Measurements from ENCODE around the gene PDZD4. TPM values are rescaled to one million over a fixed set of nuclear protein-coding genes. Genes with fewer than 3 reads are reported as not detected.

PDZD4 gene
- total RNA-seq, 1 donor from 2014 or later = 1.8 TPM

DNA sequence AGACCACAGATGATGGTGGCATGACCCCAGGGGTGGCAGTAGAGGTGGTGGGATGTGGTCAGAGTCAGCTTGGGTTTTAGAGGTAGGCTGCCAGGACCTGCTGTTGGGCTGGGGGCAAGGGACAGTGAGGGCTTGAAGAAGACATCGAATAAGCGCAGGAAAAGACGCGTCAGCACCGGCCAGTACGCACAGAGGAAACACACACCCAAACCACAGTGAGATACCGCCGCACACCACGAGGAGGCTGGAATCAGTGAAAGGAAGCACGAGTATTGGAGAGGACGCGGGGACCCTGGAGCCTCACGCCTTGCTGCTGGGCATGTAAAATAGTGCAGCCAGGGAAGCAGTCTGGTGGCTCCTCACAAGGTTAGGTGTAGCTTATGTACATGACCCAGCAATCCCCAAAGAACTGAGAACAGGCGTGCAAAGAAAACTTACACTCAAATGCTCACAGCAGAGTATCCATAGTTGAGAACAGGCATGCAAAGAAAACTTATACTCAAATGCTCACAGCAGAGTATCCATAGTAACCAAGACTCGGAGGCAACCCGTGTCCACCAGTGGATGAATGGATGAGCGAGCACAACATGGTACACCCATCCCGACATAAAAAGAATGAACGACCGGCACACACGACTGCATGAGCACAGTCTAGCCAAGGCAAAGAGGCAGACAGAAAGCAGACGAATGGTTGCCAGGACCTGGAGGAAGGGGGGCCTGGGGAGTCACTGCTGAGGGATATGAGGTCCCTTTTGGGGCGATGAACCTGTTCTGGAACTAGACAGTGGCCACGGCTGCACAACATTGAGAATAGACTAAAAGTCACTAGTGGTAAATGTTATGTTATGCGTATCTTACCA is 13.3 kb downstream of the PDZD4 start:
- Histone ChIP-seq H3K4me3 (ENCODE audit: low read depth, low read length) (no peak overlapping the region), H3K36me3 (ENCODE audit: control insufficient read depth, insufficient read depth, low read length) (no peaks in the 10 kb centered on the region), H3K27me3 (ENCODE audit: control insufficient read depth, insufficient read depth, low read length) (peaks cover 11% of the 10 kb centered on the region)
- TF ChIP-seq, protein P1, sequence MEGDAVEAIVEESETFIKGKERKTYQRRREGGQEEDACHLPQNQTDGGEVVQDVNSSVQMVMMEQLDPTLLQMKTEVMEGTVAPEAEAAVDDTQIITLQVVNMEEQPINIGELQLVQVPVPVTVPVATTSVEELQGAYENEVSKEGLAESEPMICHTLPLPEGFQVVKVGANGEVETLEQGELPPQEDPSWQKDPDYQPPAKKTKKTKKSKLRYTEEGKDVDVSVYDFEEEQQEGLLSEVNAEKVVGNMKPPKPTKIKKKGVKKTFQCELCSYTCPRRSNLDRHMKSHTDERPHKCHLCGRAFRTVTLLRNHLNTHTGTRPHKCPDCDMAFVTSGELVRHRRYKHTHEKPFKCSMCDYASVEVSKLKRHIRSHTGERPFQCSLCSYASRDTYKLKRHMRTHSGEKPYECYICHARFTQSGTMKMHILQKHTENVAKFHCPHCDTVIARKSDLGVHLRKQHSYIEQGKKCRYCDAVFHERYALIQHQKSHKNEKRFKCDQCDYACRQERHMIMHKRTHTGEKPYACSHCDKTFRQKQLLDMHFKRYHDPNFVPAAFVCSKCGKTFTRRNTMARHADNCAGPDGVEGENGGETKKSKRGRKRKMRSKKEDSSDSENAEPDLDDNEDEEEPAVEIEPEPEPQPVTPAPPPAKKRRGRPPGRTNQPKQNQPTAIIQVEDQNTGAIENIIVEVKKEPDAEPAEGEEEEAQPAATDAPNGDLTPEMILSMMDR (IDR thresholded peaks at IDR 0.05; ENCODE audit: insufficient read depth, low read length, poor library complexity, severe bottlenecking) = no peak
- no peak for DNase-seq (ENCODE audit: low read depth)

DNA sequence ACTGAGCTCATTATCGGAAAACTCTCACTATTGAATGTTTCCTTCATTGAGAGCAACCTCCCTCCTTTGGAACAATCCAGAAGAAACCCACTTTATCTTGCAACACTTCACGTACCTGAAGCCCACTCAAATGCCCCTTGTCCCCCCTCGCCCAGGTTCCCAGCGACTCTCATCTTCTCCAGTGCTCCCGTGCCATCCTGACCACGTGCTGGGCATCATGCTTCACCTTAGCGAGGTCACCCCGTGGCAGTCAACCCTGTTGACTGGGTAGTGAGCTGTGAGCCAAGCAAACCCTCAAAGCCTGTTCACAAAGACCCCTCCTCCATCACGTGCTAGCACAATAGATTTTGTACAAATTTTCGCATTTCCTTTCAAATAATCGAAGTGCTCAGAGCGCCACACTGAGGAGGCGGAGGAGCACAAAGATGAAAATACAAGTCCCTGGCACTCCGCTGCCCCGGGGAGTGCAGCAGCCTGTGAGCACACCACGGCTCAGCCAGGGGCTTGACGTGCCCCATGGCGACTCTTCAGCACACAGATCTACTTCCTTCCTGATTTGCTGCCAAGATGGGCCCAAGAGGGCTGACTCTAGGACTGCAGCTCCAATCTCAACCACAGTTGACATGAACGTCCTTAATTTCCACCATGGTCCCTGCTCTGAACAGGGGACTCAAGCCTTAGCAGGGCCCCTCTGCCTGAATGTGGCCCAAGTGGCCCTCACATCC is 15.6 kb downstream of the PDZD4 start:
- peaks cover 11% of the 10 kb centered on the region for H3K27me3 ChIP-seq (ENCODE audit: control insufficient read depth, insufficient read depth, low read length)
- DNase-seq (ENCODE audit: low read depth) = no peak
- no peak overlapping the region for H3K4me3 ChIP-seq (ENCODE audit: low read depth, low read length)
- TF ChIP-seq, protein P1 (IDR thresholded peaks at IDR 0.05; ENCODE audit: insufficient read depth, low read length, poor library complexity, severe bottlenecking) = no peak
- H3K36me3 ChIP-seq (ENCODE audit: control insufficient read depth, insufficient read depth, low read length) = no peaks in the 10 kb centered on the region

DNA sequence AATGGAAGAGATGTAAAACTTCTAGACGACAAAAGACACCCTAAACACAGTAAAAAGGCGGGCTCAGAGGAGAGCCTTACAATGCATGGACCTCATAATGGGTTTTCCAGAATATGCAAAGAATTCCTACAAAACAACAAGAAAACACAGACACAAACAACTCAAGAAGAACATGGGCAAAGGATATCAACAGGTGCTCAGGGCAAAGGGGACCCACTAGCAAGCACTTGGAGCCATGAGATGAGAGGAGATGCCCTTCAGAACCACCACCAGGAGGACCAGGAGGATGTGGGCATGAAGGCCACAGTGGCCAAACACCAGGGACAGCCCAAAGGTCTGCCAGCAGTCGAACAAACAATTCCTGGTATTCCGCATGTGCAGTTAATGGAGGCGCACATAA is 17.2 kb downstream of the PDZD4 start:
- H3K27me3 ChIP-seq (ENCODE audit: control insufficient read depth, insufficient read depth, low read length) = peaks cover 6% of the 10 kb centered on the region
- TF ChIP-seq, protein P1 (IDR thresholded peaks at IDR 0.05; ENCODE audit: insufficient read depth, low read length, poor library complexity, severe bottlenecking) = no peak
- no peak for DNase-seq (ENCODE audit: low read depth)
- H3K36me3 ChIP-seq (ENCODE audit: control insufficient read depth, insufficient read depth, low read length) = no peaks in the 10 kb centered on the region
- no peak overlapping the region for H3K4me3 ChIP-seq (ENCODE audit: low read depth, low read length)

DNA sequence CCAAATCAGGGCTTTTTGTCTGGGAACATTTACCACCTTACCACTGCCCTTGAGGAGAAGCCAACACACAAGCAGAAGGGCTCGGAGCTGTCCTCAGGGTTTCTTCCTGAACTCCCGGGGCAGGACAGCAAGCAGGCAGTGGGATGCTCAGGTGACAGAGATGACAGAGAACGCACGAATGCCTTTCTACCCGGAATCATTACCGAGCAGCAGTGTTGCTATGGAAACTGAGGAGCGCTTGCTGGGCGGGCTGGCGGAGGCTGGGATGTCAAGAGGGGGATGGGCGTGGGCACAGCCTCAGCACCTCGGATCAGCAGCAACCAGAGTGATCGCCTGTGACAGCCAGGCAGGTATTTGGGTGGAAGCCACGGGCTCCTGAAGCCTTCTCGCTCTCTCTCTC is 18.1 kb downstream of the PDZD4 start:
- TF ChIP-seq, protein P1 (IDR thresholded peaks at IDR 0.05; ENCODE audit: insufficient read depth, low read length, poor library complexity, severe bottlenecking) = no peak
- peaks cover 6% of the 10 kb centered on the region for H3K27me3 ChIP-seq (ENCODE audit: control insufficient read depth, insufficient read depth, low read length)
- no peak for DNase-seq (ENCODE audit: low read depth)

DNA sequence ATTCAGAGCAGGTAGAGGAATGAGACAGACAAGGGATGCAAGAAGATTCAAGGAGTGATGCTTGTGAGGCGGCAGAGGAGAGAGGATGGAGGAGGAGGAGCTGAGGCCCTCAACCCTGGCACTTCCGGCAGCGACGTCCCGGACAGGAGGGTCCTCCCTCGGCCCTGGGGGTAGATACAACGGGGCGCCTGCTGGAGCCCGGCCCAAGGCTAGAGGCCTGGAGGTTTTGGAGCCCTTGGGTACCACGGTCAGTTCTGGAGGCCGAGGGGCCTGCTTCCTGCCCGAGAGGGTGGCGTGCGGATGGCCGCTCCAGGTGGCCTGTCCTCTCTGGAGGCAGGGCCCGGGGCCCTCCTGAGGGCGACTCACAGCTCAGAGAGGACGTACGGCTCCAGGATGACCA is 22.4 kb downstream of the PDZD4 start:
- no peak for DNase-seq (ENCODE audit: low read depth)
- no peak overlapping the region for H3K4me3 ChIP-seq (ENCODE audit: low read depth, low read length)
- TF ChIP-seq, protein P1 (IDR thresholded peaks at IDR 0.05; ENCODE audit: insufficient read depth, low read length, poor library complexity, severe bottlenecking) = no peak
- no peaks in the 10 kb centered on the region for H3K36me3 ChIP-seq (ENCODE audit: control insufficient read depth, insufficient read depth, low read length)
- peaks cover 6% of the 10 kb centered on the region for H3K27me3 ChIP-seq (ENCODE audit: control insufficient read depth, insufficient read depth, low read length)

More for the DNA sequence above, 18.1 kb downstream of the PDZD4 start:
- Histone ChIP-seq H3K4me3 (ENCODE audit: low read depth, low read length) (no peak overlapping the region), H3K36me3 (ENCODE audit: control insufficient read depth, insufficient read depth, low read length) (no peaks in the 10 kb centered on the region)

Measured in kidney epithelial cell (primary cell).